Transverse colon (tissue), 4 donors: ENCODE measurements around the gene NOP56. TPM values are rescaled to one million over a fixed set of nuclear protein-coding genes. Genes with fewer than 3 reads are reported as not detected.

Experiments
- DNase-seq: peaks from one replicate; pipeline ENCODE4 v3.0.0-alpha.2; 2019
- H3K27ac ChIP-seq, 4 donors: fragments of 200-600 bp; sonication (generic); 2 replicates each; pipeline ENCODE4 v1.5.1; 2016 to 2018; ENCODE audit warnings: inconsistent platforms in 4 of 4
- H3K27me3 ChIP-seq: fragments of 200-600 bp; sonication (generic); 2 replicates; pipeline ENCODE4 v1.5.1; 2017; ENCODE audit warnings: inconsistent platforms
- H3K36me3 ChIP-seq, 4 donors: fragments of 200-600 bp; sonication (generic); 2 replicates each; pipeline ENCODE4 v1.5.1; 2017 to 2019; ENCODE audit warnings: inconsistent platforms in 4 of 4
- H3K4me1 ChIP-seq, 4 donors: fragments of 200-600 bp; sonication (generic); 2 replicates each; pipeline ENCODE4 v1.5.1; 2017 to 2020; ENCODE audit warnings: inconsistent platforms in 4 of 4
- H3K4me3 ChIP-seq, 4 donors: fragments of 200-600 bp; sonication (generic); 1 replicate in 1 of 4; 2 replicates in 3 of 4; pipeline versions ENCODE4 v1.5.1 to v1.6.1; 2017 to 2019; ENCODE audit warnings: inconsistent platforms in 4 of 4
- H3K9me3 ChIP-seq, 2 donors: fragments of 200-600 bp; sonication (generic); 2 replicates each; pipeline ENCODE4 v1.5.1; 2017 to 2019; ENCODE audit warnings: inconsistent platforms in 2 of 2
- CTCF ChIP-seq, 5 experiments: fragments of 200-600 bp in 3 of 5; fragments of 450-650 bp in 2 of 5; sonication (generic) in 3 of 5; IDR thresholded peaks; 1 replicate in 2 of 5; 2 replicates in 3 of 5; pipeline ENCODE4 v1.5.1; 2016 to 2017; ENCODE audit warnings: antibody characterized with exemption in 5 of 5, inconsistent platforms in 3 of 5, mild to moderate bottlenecking in 2 of 5, moderate library complexity in 1 of 5
- EP300 ChIP-seq: sonication (generic); formaldehyde crosslinking; IDR thresholded peaks from one replicate; pipeline ENCODE4 v1.6.1; 2017; ENCODE audit warnings: antibody characterized with exemption, low read depth
- POLR2A ChIP-seq: fragments of 450-650 bp; IDR thresholded peaks from one replicate; pipeline ENCODE4 v1.6.1; 2016; ENCODE audit warnings: antibody characterized with exemption, mild to moderate bottlenecking, moderate library complexity
- POLR2AphosphoS5 ChIP-seq, 3 donors: sonication (generic); formaldehyde crosslinking; IDR thresholded peaks; one replicate each; pipeline ENCODE4 v1.6.1; 2016; ENCODE audit warnings: antibody characterized with exemption in 3 of 3
- WGBS, 2 donors: methylation state at CpG; one replicate each; pipeline ENCODE4 v1.1.5; 2018; ENCODE audit warnings: low coverage in 1 of 2; 5-methylcytosine and 5-hydroxymethylcytosine counted together
- in situ Hi-C, 4 donors: fragments of 200-750 bp; cut with MboI; loops; one replicate each; pipeline versions ENCODE4 v1.15.0 to v1.15.1; 2017; ENCODE audit warnings: low sequenced_read_pairs in 3 of 4, low pct_ligation_motif_present in 1 of 4, low pct_unique_long_range_greater_than_20kb in 1 of 4
- intact Hi-C: fragments of 100-400 bp; cut with DNase I; formaldehyde crosslinking; loops from one replicate; pipeline ENCODE4 v1.15.1; 2023; ENCODE audit warnings: low total_unique reads
- total RNA-seq, 4 donors: library from RNA; depleted of rRNA; stranded (reverse); fragments of >200 nt; gene quantifications; one replicate each; pipeline ENCODE4 v1.1.0, GENCODE V29; 2016

The NOP56 gene
- total RNA-seq, 4 donors from 2014 or later, result 32.8 to 303 (median 126) TPM

GRCh38 chr20:2696646-2697045 is 44.2 kb downstream of the NOP56 start:
- no peak overlapping the region for H3K27ac ChIP-seq
- no peak for DNase-seq
- no peaks in the 10 kb centered on the region for H3K9me3 ChIP-seq
- no peak overlapping the region for H3K4me3 ChIP-seq
- WGBS, 2 donors, result 87% methylated on average over 9 of the region's 9 CpGs; no CpG with 5 or more reads in 1 of the 2 donors
- H3K36me3 ChIP-seq, result no peaks in the 10 kb centered on the region
- peaks cover 0 to 16% (median 10%) of the 10 kb centered on the region in 4 donors for H3K4me1 ChIP-seq
- TF ChIP-seq POLR2A (no peak), EP300 (no peak), CTCF (IDR thresholded peaks at IDR 0.05) (no peak), POLR2AphosphoS5 (IDR thresholded peaks at IDR 0.05) (no peak)
- in situ Hi-C loops, result no loop called here
- peaks cover 52% of the 10 kb centered on the region for H3K27me3 ChIP-seq
- intact Hi-C loops, result no loop called here

GRCh38 chr20:2697768-2698167 is 45.3 kb downstream of the NOP56 start:
- in situ Hi-C loops, result no loop called here
- TF ChIP-seq EP300 (no peak), POLR2AphosphoS5 (IDR thresholded peaks at IDR 0.05) (no peak), CTCF (IDR thresholded peaks at IDR 0.05) (no peak), POLR2A (no peak)
- Histone ChIP-seq H3K9me3 (no peaks in the 10 kb centered on the region), H3K27ac (no peak overlapping the region), H3K4me1 (peaks cover 0 to 11% (median 7%) of the 10 kb centered on the region in 4 donors), H3K36me3 (no peaks in the 10 kb centered on the region), H3K4me3 (no peak overlapping the region), H3K27me3 (peaks cover 47% of the 10 kb centered on the region)
- DNase-seq, result no peak
- intact Hi-C loops, result no loop called here
- 55% methylated on average over 3 of the region's 3 CpGs; no CpG with 5 or more reads in 1 of the 2 donors for WGBS, 2 donors

GRCh38 chr20:2698186-2698817 is 45.9 kb downstream of the NOP56 start:
- H3K9me3 ChIP-seq, result no peaks in the 10 kb centered on the region
- in situ Hi-C loops, result no loop called here
- intact Hi-C loops, result no loop called here
- no peak overlapping the region for H3K27ac ChIP-seq
- no peaks in the 10 kb centered on the region for H3K36me3 ChIP-seq
- peaks cover 46% of the 10 kb centered on the region for H3K27me3 ChIP-seq
- H3K4me3 ChIP-seq, result no peak overlapping the region
- H3K4me1 ChIP-seq, result peaks cover 0 to 10% (median 7%) of the 10 kb centered on the region in 4 donors
- WGBS, 2 donors, result 62 to 65% methylated on average over 2 to 4 of the region's 4 CpGs
- DNase-seq, result no peak
- TF ChIP-seq POLR2AphosphoS5 (IDR thresholded peaks at IDR 0.05) (no peak), POLR2A (no peak), CTCF (IDR thresholded peaks at IDR 0.05) (no peak), EP300 (no peak)

- no peak overlapping the region for H3K4me3 ChIP-seq
- no peak overlapping the region for H3K27ac ChIP-seq
- WGBS, 2 donors, result 63% methylated on average over 4 of the region's 4 CpGs; no CpG with 5 or more reads in 1 of the 2 donors
- no peak for TF ChIP-seq CTCF (IDR thresholded peaks at IDR 0.05)
- no peak for TF ChIP-seq POLR2A
- TF ChIP-seq POLR2AphosphoS5 (IDR thresholded peaks at IDR 0.05), result no peak
- no peak for TF ChIP-seq EP300
- H3K4me1 ChIP-seq, result peaks cover 0 to 4% (median 2%) of the 10 kb centered on the region in 4 donors
- intact Hi-C loops (no loop called here), in situ Hi-C loops (no loop called here)
- DNase-seq, result no peak
- no peaks in the 10 kb centered on the region for H3K9me3 ChIP-seq
- H3K27me3 ChIP-seq, result peaks cover 39% of the 10 kb centered on the region
- no peaks in the 10 kb centered on the region for H3K36me3 ChIP-seq
Measured at GRCh38 chr20:2698912-2699311, 46.5 kb downstream of the NOP56 start.
